ENCODE measurements around the gene EEIG1. TPM values are rescaled to one million over a fixed set of nuclear protein-coding genes. Genes with fewer than 3 reads are reported as not detected.

EEIG1 gene
- total RNA-seq, 1 donor = 15.5 TPM

- DNase-seq (ENCODE audit: low read depth) = no peak
- H3K4me3 ChIP-seq (ENCODE audit: low read depth, low read length) = no peak overlapping the region
- no peak for TF ChIP-seq CTCF (IDR thresholded peaks at IDR 0.05; ENCODE audit: insufficient read depth, low read depth, low read length)
These were observed 14.2 kb downstream of the EEIG1 start for GRCh38 chr9:127966416-127967150.

DNA sequence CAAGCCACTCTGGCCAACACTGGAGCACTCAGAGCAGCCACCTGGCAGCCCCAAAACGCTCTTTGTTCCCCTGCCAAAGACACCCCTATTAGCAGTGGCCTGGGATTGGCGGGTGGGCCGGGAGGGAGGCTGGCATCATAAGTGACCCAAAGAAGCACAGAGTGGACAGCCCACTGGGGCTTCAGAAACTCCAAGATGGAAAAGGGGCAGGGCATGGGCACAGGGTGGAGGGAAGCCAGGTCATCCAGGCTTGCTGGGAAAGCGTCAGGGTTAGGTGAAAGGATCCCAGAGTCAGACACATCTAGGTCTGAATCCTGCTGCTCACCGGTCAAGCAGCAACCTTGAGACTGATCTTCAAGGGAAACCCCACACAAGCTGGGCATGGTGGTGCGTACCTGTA is 14.8 kb downstream of the EEIG1 start:
- no peak for TF ChIP-seq CTCF (IDR thresholded peaks at IDR 0.05; ENCODE audit: insufficient read depth, low read depth, low read length)
- no peak for DNase-seq (ENCODE audit: low read depth)
- no peak overlapping the region for H3K4me3 ChIP-seq (ENCODE audit: low read depth, low read length)

DNA sequence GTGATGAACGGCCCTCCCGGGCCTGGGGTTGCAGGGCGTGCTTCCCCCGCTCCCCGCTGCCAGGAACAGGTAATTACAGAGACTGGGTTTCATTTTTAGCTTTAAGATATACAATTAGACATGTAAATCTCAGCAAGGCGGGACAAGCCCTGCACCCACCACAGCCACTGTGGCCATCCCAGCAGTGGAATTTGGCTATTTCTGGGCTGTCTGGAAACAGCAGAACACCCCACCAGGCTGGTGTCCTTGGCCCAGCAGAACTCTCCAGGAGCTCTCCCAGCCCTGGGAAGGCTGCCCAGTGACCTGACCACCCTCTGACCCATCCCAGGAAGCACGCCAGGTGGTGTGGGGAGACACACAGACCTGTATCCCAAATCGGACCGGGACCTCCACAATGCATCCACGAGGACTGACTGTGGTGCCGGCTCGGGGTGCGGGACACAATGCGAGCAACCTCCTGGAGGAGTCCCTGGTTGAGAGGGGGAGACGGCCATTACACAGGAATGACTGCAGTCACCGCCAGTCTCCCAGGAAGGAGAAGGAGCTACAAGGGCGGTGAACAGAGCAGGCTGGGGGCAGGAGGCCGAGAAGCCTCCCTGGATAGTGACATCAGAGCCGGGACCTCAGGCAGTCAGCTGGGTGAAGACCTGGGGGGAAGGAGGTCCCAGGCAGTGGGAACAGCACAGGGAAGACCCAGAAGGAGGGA is 17.3 kb downstream of the EEIG1 start:
- H3K4me3 ChIP-seq (ENCODE audit: low read depth, low read length) = no peak overlapping the region
- no peak for DNase-seq (ENCODE audit: low read depth)
- no peak for TF ChIP-seq CTCF (IDR thresholded peaks at IDR 0.05; ENCODE audit: insufficient read depth, low read depth, low read length)

DNA sequence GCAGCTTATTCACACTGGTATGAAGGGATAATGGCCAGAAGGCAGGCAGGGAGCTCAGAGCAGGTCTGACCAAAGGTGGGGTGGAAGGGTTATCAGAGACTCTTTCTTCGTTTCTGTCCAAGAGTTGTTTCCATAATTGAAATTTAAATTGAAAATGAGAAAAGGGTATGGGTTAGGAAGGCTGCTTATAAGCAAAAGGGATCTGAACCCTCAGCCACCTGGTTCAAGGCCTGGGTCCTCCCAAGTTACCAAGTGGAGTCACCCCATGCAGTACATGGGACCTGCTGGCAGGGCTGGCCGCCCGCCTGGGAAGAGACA is 17.8 kb downstream of the EEIG1 start:
- DNase-seq (ENCODE audit: low read depth) = no peak
- TF ChIP-seq CTCF (IDR thresholded peaks at IDR 0.05; ENCODE audit: insufficient read depth, low read depth, low read length) = no peak
- no peak overlapping the region for H3K4me3 ChIP-seq (ENCODE audit: low read depth, low read length)

- TF ChIP-seq CTCF (IDR thresholded peaks at IDR 0.05; ENCODE audit: insufficient read depth, low read depth, low read length) = no peak
- H3K4me3 ChIP-seq (ENCODE audit: low read depth, low read length) = no peak overlapping the region
- DNase-seq (ENCODE audit: low read depth) = no peak
These were observed 18.5 kb downstream of the EEIG1 start for GRCh38 chr9:127962278-127962677.

DNA sequence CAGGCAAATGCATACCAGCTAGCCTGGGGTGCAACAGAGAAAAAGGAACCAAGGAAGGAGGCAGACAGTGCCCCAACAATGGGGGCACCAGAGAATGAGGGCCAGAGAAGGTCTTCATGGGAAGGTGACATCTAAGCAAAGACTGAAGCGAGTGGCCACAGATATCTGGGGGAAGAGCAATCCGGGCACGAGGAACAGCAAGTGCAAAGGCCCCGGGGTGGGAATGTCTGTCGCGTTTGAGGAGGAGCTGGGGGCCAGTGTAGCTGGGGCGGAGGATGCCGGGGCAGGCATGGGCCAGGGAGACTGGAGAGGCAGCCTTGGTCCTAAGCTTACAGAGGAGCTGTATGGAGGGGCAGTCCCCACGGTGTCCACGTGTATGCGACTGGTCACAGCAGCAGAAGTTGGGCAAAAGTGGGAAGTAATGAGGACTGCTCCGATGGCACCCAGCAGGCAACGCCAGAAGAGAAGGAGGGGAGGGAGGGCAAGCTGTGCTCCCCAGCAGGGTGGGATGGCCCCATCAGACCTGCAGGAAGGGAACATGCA is 19.1 kb downstream of the EEIG1 start:
- no peak for TF ChIP-seq CTCF (IDR thresholded peaks at IDR 0.05; ENCODE audit: insufficient read depth, low read depth, low read length)
- DNase-seq (ENCODE audit: low read depth) = no peak
- H3K4me3 ChIP-seq (ENCODE audit: low read depth, low read length) = no peak overlapping the region

Data from fibroblast of villous mesenchyme (primary cell).